Prostate gland (tissue), 2 donors: ENCODE results near the gene CC2D1B. TPM values are rescaled to one million over a fixed set of nuclear protein-coding genes. Genes with fewer than 3 reads are reported as not detected.
A peak's percentile ranks its signal among the peaks of the same experiment; 100 is the strongest.

Experiments used
- DNase-seq: peaks from one replicate; pipeline ENCODE4 v3.0.0-alpha.2; 2019; ENCODE audit warnings: low spot score
- H3K27ac ChIP-seq, 2 donors: fragments of 200-600 bp; sonication (generic); 2 replicates each; pipeline ENCODE4 v1.5.1; 2017 to 2019
- H3K27me3 ChIP-seq: fragments of 200-600 bp; sonication (generic); replicated peaks from 2 replicates; pipeline ENCODE4 v1.5.1; 2019; ENCODE audit not compliant: insufficient read depth
- H3K36me3 ChIP-seq, 2 donors: fragments of 200-600 bp; sonication (generic); 1 replicate in 1 of 2; 2 replicates in 1 of 2; pipeline versions ENCODE4 v1.5.1 to v1.8.1; 2017 to 2019
- H3K4me1 ChIP-seq: fragments of 200-600 bp; sonication (generic); replicated peaks from 2 replicates; pipeline ENCODE4 v1.5.1; 2019
- H3K4me3 ChIP-seq, 2 donors: fragments of 200-600 bp; sonication (generic); 2 replicates each; pipeline ENCODE4 v1.5.1; 2017 to 2019
- H3K9me3 ChIP-seq: fragments of 200-600 bp; sonication (generic); 2 replicates; pipeline ENCODE4 v1.5.1; 2017
- CTCF ChIP-seq, 4 experiments: fragments of 200-600 bp in 2 of 4; fragments of 450-650 bp in 2 of 4; sonication (generic) in 2 of 4; IDR thresholded peaks; 1 replicate in 3 of 4; 2 replicates in 1 of 4; pipeline ENCODE4 v1.5.1; 2016 to 2019; ENCODE audit warnings: antibody characterized with exemption in 4 of 4, mild to moderate bottlenecking in 2 of 4, moderate library complexity in 2 of 4
- POLR2A ChIP-seq: fragments of 450-650 bp; IDR thresholded peaks from one replicate; pipeline ENCODE4 v1.6.1; 2016; ENCODE audit warnings: antibody characterized with exemption, mild to moderate bottlenecking
- POLR2AphosphoS5 ChIP-seq: sonication (generic); formaldehyde crosslinking; IDR thresholded peaks from one replicate; pipeline ENCODE4 v1.6.1; 2017; ENCODE audit warnings: antibody characterized with exemption
- WGBS: methylation state at CpG from one replicate; pipeline ENCODE4 v1.1.5; 2018; 5-methylcytosine and 5-hydroxymethylcytosine counted together
- intact Hi-C: fragments of 100-400 bp; cut with DNase I; formaldehyde crosslinking; loops from one replicate; pipeline ENCODE4 v1.14.2; 2022
- total RNA-seq, 2 donors: library from RNA; depleted of rRNA; stranded (reverse); fragments of >200 nt; gene quantifications; one replicate each; pipeline ENCODE4 v1.1.0, GENCODE V29; 2016

The CC2D1B gene
- total RNA-seq, 2 donors from 2014 or later: 24.2 to 43.9 TPM

GRCh38 chr1:52366517-52366827 lies 467 bp upstream of the CC2D1B start:
- WGBS: 12% methylated on average over 8 of the region's 8 CpGs
- no peaks in the 10 kb centered on the region for H3K4me1 ChIP-seq
- no peaks in the 10 kb centered on the region for H3K9me3 ChIP-seq
- no peak for DNase-seq
- intact Hi-C loops: loop anchor here (2.0 to 10.0 kb wide), 3 partner anchors 38 to 321 kb away; partner anchors contain the start of genes ORC1, PRPF38A and ZFYVE9
- H3K27me3 ChIP-seq: no peaks in the 10 kb centered on the region
- H3K27ac ChIP-seq: peak overlapping the region; percentile 94
- no peak for TF ChIP-seq POLR2AphosphoS5
- no peak for TF ChIP-seq POLR2A
- no peak for TF ChIP-seq CTCF (IDR thresholded peaks at IDR 0.05)
- peak overlapping the region; percentile 91 to 97 for H3K4me3 ChIP-seq
- no peaks in the 10 kb centered on the region for H3K36me3 ChIP-seq

- peak; percentile 23 for DNase-seq
- H3K36me3 ChIP-seq: peaks cover 3% of the 10 kb centered on the region in 2 donors
- H3K4me1 ChIP-seq: no peaks in the 10 kb centered on the region
- WGBS: 3% methylated on average over 22 of the region's 22 CpGs
- no peaks in the 10 kb centered on the region for H3K27me3 ChIP-seq
- H3K27ac ChIP-seq: peak overlapping the region; percentile 94
- TF ChIP-seq CTCF (IDR thresholded peaks at IDR 0.05) (no peak), POLR2AphosphoS5 (peak; percentile 29), POLR2A (peak; percentile 47)
- H3K9me3 ChIP-seq: no peaks in the 10 kb centered on the region
- peak overlapping the region; percentile 91 to 97 for H3K4me3 ChIP-seq
- intact Hi-C loops: loop anchor here (5.0 to 10.0 kb wide), 2 partner anchors 220 to 322 kb away; partner anchors contain the start of gene ZFYVE9
Measured at GRCh38 chr1:52365071-52365745, 797 bp downstream of the CC2D1B start.

DNA sequence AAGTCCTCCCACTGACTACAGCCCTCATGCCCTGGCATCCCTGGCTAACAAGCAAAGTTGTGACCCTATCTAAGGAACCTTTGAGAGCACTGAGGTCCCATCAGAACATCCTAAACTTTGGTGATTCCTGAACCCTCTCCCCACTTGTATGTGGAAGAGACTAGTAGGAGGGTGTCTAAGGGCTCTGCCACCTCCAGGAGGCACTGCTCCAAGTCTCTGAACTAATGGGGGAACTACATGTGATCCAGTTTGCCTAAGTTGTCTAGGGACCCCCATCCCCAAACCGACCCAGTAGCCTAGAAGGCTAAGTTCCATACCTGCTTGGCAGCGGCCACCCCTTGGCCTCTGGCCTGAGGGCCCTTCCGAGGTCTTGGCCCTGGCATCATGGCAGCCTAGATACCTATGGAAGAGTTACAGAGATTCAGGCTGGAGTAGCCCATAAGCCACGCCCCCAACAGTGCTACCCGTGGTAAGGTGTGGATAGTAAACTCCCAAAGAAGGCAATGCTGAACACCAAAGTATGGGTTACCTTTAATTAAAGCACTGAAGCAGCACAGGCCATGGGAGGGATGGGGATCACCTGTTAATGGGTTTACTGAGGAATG lies 1.7 kb downstream of the CC2D1B start:
- Histone ChIP-seq H3K9me3 (no peaks in the 10 kb centered on the region), H3K27ac (no peak overlapping the region), H3K4me3 (no peak overlapping the region), H3K36me3 (peaks cover 11 to 12% of the 10 kb centered on the region in 2 donors), H3K4me1 (no peaks in the 10 kb centered on the region), H3K27me3 (no peaks in the 10 kb centered on the region)
- no peak for TF ChIP-seq CTCF (IDR thresholded peaks at IDR 0.05)
- no peak for TF ChIP-seq POLR2A
- no peak for TF ChIP-seq POLR2AphosphoS5
- intact Hi-C loops: loop anchor here (10.0 kb wide), 1 partner anchor 220 kb away; the partner anchor contains the start of gene ZFYVE9
- WGBS: 71% methylated on average over 5 of the region's 5 CpGs
- no peak for DNase-seq

- H3K4me1 ChIP-seq: no peaks in the 10 kb centered on the region
- H3K36me3 ChIP-seq: peaks cover 39 to 42% of the 10 kb centered on the region in 2 donors
- no peak overlapping the region for H3K4me3 ChIP-seq
- WGBS: 94% methylated on average over 7 of the region's 7 CpGs
- intact Hi-C loops: loop anchor here (10.0 kb wide), 1 partner anchor 216 kb away; the partner anchor contains the start of gene ZFYVE9
- no peak for TF ChIP-seq CTCF (IDR thresholded peaks at IDR 0.05)
- TF ChIP-seq POLR2A: no peak
- TF ChIP-seq POLR2AphosphoS5: no peak
- H3K9me3 ChIP-seq: no peaks in the 10 kb centered on the region
- H3K27me3 ChIP-seq: no peaks in the 10 kb centered on the region
- H3K27ac ChIP-seq: no peak overlapping the region
- no peak for DNase-seq
Measured at GRCh38 chr1:52360595-52360968, 5.4 kb downstream of the CC2D1B start.
